ENCODE measurements around the gene SLC4A4.

The SLC4A4 gene

GRCh38 chr4:71476240-71476639 lies 137.4 kb downstream of the SLC4A4 start:
- no peak for DNase-seq

DNA sequence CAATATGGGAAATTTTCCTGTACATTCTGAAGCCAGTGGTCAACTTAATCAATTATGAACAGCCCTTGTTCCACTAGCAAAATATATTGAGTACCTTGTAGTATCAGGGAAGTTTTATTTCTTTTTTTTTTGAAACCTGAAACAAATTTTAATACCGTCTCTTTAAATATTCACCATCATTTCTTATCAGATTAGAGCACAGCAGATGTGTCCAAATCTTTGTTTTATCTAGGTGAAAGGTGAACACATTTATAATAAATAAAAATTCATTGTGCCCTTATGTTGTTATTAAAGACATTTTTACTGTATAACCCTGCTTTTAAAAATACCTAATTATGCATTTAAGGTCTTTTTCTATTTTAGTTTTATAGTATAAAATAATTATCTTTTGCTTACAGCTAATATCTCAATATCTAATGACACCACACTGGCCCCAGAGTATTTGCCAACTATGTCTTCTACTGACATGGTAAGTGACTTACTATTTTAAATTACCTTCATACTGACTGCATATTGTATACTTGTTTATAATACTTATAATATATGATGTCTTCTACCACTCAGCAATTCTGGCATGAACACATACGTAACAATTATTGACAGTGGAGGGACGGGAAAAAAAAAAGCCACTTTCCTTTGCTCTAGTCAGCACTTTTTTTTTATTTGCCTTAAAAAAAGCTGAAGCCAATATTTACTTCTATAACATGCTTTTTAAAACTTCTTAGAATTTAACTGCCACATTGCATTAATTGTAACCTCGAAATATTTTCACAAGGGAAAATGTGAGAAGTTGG lies 147.9 kb downstream of the SLC4A4 start:
- no peak for DNase-seq

DNA sequence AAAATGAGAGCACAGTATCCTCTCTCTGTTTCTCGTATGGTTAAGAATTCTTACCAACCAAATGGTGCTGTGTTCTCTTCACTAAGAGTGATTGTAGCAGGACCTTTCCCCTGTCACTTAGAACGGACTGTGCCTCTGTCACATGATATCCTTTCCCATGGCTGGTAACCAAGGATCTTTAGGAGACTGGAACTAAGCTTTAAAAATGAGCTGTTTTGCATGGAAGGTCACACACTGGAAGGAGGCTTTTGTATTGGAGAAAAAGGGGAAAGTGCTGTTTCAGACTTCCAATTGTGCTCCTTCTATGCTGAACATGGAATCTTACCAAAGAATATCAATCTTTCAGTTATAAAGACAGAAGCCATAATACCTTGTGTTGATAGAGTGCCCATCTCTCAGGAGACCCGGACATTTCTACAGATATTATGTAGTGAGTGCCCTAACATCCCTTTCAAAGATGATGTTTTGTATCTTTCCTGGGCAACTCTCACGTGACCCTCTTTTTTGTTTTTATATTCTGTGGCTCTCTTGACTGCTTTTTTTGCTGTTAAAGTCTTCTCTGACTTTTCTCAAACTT lies 148.6 kb downstream of the SLC4A4 start:
- no peak for DNase-seq

DNA sequence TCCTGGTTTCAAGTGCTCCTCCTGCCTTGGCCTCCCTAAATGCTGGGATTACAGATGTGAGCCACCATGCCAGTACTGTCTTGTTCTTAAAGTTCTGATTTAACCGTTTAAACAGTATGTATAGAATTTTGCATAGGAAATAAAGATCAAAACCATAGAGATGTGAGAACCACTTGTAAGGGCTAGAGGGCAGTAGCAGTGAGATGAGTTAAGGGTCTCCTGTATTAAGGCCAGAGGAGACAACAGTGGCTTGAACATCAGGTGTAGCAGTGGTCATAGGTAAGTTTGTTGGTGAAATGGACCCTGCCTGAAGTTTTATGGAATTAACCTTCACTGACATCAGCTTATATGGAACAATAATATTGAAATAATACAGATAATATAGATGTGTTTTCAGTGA lies 155.7 kb downstream of the SLC4A4 start:
- DNase-seq = no peak

DNA sequence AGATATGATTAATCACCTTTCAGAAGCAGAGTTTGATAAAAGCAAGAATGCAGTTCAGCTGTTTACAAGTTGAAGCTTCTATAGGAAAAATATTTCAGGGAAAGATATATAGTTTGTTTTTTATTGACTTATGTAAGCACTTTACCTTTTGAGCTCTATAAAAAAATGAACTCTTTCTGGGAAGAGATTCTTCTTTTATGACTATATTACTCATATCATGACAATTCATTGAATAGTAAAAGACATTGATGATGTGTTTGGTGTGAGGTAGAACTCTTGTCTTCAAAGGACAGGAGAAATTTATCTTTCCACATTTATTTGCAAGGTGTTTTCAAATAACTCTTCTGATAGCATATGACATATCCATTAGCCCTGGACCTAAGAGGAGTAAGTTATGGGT lies 156.6 kb downstream of the SLC4A4 start:
- no peak for DNase-seq

DNA sequence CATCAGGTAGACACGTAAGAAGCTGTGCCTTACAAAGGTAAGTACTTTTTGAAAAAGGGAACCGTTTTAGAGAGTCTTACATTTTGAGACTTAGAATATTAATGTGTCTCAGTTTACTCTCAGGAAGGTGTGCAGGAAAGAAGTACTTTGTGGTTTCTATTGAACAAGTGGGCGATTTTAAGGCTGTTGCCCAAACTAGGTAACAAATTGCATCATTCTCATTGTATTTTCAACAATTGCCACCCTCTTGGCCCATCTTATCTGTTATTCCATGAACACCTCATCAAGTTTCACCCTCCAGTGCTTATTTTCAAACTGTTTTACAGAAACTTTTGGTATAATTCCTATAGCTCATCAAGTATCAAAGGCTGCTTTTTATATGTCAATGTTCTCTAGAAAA lies 158.3 kb downstream of the SLC4A4 start:
- no peak for DNase-seq

- DNase-seq = no peak
Observed at GRCh38 chr4:71498002-71498401, 159.2 kb downstream of the SLC4A4 start.

GRCh38 chr4:71498625-71499024 lies 159.8 kb downstream of the SLC4A4 start:
- DNase-seq = no peak

DNA sequence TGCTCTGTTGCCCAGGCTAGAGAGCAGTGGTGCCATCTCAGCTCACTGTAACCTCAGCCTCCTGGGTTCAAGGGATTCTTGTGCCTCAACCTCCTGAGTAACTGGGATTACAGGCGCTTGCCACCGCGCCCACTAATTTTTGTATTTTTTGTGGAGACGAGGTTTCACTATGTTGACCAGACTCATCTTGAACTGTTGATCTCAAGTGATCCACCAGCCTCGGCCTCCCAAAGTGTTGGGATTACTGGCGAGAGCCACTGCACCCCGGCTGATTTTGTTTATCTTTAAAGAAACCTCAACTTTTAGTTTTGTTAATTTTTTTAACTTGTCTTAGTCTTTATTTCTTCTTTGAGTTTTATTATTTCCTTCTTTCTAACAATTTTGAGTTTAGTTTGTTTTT lies 163.2 kb downstream of the SLC4A4 start:
- DNase-seq = no peak

DNA sequence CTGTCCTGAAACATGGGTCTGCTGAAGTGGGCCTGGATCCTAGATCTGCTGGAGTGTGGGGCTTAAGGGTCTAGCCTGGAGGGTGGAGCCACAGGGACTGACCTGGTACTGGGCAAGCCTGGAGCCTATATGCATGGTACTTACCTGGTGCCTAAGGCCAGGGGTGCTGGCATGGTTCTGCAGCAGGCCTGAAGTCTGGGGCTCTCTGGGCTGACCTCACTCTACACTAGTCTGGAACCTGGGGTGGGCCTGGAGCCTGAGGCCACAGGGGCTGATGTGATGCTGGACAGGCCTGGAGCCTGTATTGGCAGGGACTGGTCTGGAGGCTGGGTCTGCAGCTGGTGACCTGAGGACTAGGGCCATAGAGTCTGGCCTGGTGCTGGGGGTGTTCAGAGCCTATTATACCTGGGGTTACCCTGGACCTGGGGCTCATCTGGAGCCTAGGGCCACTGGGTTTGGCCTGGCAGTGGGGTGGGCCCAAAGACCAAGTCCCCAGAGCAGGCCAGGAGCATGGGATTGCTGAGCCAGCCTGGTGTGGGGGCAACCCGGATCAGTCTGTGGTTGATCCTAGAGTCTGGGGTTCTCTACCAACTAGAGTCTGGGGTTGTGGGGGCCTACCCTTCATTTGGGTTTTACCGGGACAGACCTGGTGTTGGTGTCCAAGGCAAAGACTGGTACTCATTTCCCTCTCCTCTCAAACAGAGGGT lies 179.6 kb downstream of the SLC4A4 start:
- DNase-seq = no peak

GRCh38 chr4:71520308-71520707 lies 181.5 kb downstream of the SLC4A4 start:
- no peak for DNase-seq

DNA sequence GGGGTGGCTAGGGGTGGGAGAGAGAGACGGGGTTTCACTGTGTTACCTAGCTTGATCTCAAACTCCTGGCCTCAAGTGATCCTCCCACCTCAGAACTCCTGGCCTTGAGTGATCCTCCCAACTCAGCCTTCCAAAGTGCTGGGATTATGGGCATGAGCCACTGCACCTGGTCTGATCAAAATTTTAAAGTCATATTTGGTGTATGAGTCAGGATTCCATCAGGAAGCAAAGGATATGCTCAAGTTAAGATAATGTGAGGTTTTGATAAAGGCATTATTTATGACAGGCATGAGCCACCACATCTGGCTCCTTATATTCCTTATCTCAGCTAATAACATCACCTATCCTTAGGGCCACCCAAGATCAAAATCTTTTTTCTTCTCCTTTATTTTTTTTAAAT lies 182.0 kb downstream of the SLC4A4 start:
- DNase-seq = no peak

DNA sequence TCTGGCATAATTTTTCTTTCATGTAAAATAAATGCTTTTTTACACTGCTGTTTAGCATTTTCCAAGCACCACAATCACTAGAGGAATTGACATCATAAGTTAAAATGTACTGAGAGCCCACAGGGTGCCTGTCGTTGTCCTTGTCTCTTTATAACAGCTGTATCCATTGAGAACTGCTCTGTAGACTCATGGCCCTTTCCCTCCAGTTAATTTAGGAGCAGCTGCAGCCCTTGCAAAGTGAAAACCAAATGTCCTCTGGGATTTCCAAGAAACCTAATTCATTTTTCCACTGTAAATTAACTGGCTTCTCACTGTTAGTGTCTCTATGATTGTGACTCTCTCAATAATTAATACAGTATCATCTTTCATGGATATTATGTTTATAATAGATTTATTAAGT lies 185.9 kb downstream of the SLC4A4 start:
- DNase-seq = no peak

GRCh38 chr4:71526637-71527406 lies 188.0 kb downstream of the SLC4A4 start:
- DNase-seq = peak; percentile 20

DNA sequence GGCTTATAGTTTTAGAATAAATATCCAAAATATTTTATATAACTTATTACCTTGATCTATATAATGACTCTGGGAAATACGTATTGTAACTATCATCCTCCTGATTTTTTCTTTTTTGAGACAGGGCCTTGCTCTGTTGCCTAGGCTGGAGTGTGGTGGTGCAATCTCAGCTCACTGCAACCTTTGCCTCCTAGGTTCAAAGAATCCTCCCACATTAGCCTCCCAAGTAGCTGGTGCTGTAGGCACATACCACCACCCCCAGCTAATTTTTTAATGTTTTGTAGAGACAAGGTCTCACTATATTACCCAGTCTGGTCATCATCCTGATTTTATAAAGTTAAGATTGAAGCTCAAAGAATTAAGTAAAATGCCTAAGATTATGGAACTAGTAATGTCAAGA lies 193.6 kb downstream of the SLC4A4 start:
- DNase-seq = no peak

- DNase-seq = peak; percentile 10
Observed at GRCh38 chr4:71533121-71533520, 194.3 kb downstream of the SLC4A4 start.

GRCh38 chr4:71537551-71538065 lies 198.8 kb downstream of the SLC4A4 start:
- no peak for DNase-seq

DNA sequence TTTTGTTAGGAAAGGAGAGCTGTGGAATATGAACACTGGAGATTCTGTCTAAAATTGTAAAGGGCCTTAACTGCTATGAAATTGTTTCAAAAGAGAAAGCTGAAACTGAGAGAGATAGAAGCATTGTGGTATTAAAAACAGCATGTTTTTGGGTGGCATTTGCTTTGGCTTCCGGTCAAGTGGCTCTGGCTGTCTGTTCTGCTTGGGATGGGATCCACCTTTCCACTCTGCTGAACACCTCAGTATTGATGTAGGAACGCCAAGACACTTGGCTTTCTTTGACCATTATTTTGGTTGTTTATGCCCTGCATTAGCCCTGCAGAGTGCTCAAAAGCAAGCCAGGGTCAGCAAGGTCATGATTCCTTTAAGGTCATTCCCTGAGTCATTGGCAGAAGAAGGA lies 199.7 kb downstream of the SLC4A4 start:
- no peak for DNase-seq

DNA sequence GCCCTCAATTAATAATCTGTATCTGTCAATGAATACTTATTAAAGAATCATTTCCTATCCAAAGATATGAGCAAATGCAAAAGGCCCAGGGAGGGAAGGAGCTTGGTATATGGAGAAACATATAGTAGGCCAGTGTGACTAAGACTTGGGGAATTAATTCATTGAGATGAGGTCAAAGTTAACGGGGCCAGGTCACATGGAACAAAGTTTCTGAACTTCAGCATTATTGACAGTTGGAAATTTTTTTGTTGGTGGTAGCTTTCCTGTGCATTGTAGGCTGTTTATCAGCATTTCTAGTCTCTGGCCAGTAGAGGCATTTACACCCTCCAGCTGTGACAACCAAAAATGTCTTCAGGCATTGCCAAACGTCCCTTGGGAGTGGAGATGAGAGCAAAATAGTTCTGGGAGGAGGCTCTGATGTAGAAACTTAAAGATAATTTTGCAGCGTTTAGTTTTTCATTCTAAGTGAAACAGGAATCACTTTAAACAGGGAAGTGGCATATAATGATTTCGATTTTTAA lies 202.0 kb downstream of the SLC4A4 start:
- DNase-seq = no peak

- DNase-seq = no peak
Observed at GRCh38 chr4:71541541-71541940, 202.7 kb downstream of the SLC4A4 start.

DNA sequence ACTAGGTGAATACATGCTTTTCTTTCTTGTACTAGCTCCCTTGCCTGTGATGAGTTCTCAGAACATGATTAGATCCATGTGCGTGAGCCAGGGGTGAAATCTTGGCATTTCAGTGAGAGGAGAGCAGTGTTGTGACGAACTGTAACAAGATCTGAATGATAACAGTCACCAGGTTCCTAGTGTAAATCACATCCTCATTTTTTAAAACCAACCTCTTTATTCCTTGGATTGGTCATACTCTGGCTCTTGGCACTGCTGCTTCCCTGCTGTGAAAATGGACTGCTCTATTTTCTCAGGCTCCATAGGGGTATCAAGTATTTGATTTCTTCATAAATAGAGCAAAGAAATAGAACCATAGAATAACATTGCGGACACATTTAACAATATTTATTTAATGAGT lies 206.3 kb downstream of the SLC4A4 start:
- no peak for DNase-seq

DNA sequence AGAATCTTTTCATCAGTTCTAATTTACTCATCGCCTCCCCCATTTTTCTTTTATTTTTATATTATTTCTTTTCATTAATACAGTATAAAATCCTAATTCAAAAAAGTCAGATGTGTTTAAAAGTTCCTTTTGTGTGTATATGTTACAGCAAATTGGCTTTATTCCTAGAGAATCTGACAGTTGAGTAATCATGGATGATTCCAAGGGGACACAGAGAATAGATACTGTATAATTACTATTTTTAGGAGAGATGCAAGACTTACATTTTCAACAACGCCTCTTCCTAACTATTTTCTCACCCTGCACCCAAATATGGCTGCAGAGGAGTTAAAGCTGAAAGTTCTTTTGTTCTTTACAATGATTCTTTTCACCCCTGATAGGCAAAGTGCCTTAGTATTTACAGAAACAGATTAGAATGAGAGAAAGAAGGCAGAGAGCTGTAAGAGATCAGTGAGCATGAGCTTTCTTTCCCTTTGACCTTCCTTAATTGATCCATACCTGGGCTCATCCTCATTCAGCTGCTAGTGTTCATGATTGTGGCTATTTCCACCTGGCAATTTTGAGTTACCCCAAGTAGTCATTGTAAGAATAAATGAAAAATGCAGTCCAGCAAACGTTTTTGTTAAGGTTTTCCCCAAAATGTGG lies 210.8 kb downstream of the SLC4A4 start:
- no peak for DNase-seq

Data from kidney glomerular epithelial cell (primary cell).